ENCODE data around the gene CRAT. TPM values are rescaled to one million over a fixed set of nuclear protein-coding genes. Genes with fewer than 3 reads are reported as not detected.

The CRAT gene
- total and polyA plus RNA-seq, 2 experiments from 2014 or later = 4.6 to 9.9 TPM

DNA sequence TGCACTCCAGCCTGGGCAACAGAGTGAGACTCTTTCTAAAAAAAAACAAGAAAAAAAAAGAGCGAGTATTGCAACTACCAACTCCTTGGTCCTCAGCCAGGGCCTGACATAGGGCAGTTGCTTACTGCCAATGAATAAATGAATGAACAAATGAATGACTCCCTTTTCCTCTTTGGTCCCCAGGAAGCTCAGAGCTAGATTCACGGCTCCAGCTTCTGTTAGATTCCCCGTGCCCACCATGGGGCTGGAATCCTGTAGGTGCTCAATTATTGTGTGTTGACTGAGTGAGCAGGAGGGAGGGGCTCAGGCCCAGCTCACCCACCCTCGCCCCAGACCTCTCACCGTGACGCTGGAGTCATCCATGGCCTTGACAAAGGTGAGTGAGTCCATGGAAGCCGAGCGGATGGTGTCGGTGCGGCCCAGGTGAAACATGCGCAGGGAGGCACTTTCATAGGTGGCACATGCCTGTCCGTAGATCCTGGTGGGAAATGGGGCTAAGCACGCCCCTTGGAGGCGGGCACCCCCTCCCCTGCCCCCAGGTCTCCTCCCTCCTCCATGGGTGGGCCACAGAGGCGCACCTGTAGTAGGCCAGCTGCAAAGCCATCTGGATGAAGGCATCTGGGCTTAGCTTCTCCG, 12.8 kb downstream of the CRAT start (continued):
- TF ChIP-seq CTCF (conservative IDR thresholded peaks at IDR 0.05; ENCODE audit: low read depth in 2 of 2) = no peak

DNA sequence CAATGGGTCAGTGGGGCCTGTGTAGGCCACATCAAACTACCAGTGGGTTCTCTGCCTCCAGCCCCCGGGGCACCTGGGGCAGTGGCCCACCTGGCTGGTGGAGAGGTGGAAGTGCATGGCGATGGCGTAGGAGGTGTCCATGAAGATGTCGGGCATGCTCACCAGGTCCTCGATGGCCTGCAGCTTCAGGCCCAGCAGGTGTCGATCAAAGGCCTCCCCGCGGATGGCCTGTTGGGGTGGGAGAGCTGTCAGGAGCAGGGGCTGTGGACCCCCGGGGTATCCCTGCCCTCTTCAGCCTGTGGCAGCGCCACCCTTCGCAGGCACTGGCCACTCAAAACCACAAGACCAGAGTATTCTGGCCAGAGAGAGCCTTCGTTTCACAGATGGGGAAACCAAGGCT, 14.7 kb downstream of the CRAT start:
- Histone ChIP-seq H3K4me2 (no peak overlapping the region), H3K36me3 (ENCODE audit: insufficient read depth) (no peaks in the 10 kb centered on the region), H4K20me1 (replicated peaks; ENCODE audit: insufficient read depth) (peaks cover 4% of the 10 kb centered on the region; the same call in 1 of the 2 replicates), H2AFZ (no peak overlapping the region), H3K9me2 (ENCODE audit: insufficient read depth) (no peaks in the 10 kb centered on the region), H3K27me3 (ENCODE audit: insufficient read depth) (no peaks in the 10 kb centered on the region), H3K27ac (ENCODE audit: low read depth) (no peak overlapping the region), H3K79me2 (replicated peaks; ENCODE audit: insufficient read depth) (no peaks in the 10 kb centered on the region), H3F3A (replicated peaks; ENCODE audit: low read depth) (0 out of 2 replicates have a peak, but pooled peaks cover 3% of the 10 kb centered on the region), H3K4me3 (no peak overlapping the region), H3K4me1 (ENCODE audit: insufficient read depth) (no peaks in the 10 kb centered on the region)
- Mint-ChIP-seq H3K27ac (no peak overlapping the region), H3K27me3 (ENCODE audit: insufficient read depth, low read depth, poor library complexity) (peaks cover 14% of the 10 kb centered on the region), H3K36me3 (ENCODE audit: low read depth) (no peaks in the 10 kb centered on the region), H3K9me3 (no peaks in the 10 kb centered on the region), H3K4me1 (peaks cover 2% of the 10 kb centered on the region; the same call in 2 of the 3 replicates), H3K4me3 (no peak overlapping the region)
- no peak for ATAC-seq
- DNase-seq (ENCODE audit: low spot score) = no peak
- TF ChIP-seq NANOG (IDR thresholded peaks at IDR 0.05; ENCODE audit: borderline replicate concordance) (no peak), EZH2 (IDR thresholded peaks at IDR 0.05; ENCODE audit: low read depth, unreplicated experiment) (no peak), ZNF331 (CRISPR knock-in tag; IDR thresholded peaks at IDR 0.05; ENCODE audit: low read depth) (no peak), POLR2AphosphoS5 (IDR thresholded peaks at IDR 0.05; ENCODE audit: low read depth) (no peak), STAT1 (IDR thresholded peaks at IDR 0.05; ENCODE audit: unreplicated experiment) (no peak), ZNF114 (CRISPR knock-in tag; IDR thresholded peaks at IDR 0.05) (no peak), JUNB (IDR thresholded peaks at IDR 0.05; ENCODE audit: unreplicated experiment) (no peak), CREB1 (CRISPR knock-in tag; IDR thresholded peaks at IDR 0.05; ENCODE audit: low read depth) (no peak), EZH2phosphoT487 (IDR thresholded peaks at IDR 0.05; ENCODE audit: unreplicated experiment) (no peak), REST (IDR thresholded peaks at IDR 0.05; ENCODE audit: unreplicated experiment) (no peak)
- TF ChIP-seq, protein P1, sequence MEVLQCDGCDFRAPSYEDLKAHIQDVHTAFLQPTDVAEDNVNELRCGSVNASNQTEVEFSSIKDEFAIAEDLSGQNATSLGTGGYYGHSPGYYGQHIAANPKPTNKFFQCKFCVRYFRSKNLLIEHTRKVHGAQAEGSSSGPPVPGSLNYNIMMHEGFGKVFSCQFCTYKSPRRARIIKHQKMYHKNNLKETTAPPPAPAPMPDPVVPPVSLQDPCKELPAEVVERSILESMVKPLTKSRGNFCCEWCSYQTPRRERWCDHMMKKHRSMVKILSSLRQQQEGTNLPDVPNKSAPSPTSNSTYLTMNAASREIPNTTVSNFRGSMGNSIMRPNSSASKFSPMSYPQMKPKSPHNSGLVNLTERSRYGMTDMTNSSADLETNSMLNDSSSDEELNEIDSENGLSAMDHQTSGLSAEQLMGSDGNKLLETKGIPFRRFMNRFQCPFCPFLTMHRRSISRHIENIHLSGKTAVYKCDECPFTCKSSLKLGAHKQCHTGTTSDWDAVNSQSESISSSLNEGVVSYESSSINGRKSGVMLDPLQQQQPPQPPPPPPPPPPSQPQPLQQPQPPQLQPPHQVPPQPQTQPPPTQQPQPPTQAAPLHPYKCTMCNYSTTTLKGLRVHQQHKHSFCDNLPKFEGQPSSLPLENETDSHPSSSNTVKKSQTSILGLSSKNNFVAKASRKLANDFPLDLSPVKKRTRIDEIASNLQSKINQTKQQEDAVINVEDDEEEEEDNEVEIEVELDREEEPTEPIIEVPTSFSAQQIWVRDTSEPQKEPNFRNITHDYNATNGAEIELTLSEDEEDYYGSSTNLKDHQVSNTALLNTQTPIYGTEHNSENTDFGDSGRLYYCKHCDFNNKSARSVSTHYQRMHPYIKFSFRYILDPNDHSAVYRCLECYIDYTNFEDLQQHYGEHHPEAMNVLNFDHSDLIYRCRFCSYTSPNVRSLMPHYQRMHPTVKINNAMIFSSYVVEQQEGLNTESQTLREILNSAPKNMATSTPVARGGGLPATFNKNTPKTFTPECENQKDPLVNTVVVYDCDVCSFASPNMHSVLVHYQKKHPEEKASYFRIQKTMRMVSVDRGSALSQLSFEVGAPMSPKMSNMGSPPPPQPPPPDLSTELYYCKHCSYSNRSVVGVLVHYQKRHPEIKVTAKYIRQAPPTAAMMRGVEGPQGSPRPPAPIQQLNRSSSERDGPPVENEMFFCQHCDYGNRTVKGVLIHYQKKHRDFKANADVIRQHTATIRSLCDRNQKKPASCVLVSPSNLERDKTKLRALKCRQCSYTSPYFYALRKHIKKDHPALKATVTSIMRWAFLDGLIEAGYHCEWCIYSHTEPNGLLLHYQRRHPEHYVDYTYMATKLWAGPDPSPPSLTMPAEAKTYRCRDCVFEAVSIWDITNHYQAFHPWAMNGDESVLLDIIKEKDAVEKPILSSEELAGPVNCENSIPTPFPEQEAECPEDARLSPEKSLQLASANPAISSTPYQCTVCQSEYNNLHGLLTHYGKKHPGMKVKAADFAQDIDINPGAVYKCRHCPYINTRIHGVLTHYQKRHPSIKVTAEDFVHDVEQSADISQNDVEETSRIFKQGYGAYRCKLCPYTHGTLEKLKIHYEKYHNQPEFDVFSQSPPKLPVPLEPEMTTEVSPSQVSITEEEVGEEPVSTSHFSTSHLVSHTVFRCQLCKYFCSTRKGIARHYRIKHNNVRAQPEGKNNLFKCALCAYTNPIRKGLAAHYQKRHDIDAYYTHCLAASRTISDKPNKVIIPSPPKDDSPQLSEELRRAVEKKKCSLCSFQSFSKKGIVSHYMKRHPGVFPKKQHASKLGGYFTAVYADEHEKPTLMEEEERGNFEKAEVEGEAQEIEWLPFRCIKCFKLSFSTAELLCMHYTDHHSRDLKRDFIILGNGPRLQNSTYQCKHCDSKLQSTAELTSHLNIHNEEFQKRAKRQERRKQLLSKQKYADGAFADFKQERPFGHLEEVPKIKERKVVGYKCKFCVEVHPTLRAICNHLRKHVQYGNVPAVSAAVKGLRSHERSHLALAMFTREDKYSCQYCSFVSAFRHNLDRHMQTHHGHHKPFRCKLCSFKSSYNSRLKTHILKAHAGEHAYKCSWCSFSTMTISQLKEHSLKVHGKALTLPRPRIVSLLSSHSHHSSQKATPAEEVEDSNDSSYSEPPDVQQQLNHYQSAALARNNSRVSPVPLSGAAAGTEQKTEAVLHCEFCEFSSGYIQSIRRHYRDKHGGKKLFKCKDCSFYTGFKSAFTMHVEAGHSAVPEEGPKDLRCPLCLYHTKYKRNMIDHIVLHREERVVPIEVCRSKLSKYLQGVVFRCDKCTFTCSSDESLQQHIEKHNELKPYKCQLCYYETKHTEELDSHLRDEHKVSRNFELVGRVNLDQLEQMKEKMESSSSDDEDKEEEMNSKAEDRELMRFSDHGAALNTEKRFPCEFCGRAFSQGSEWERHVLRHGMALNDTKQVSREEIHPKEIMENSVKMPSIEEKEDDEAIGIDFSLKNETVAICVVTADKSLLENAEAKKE (CRISPR knock-in tag; IDR thresholded peaks at IDR 0.05) = no peak
- TF ChIP-seq, protein P2, sequence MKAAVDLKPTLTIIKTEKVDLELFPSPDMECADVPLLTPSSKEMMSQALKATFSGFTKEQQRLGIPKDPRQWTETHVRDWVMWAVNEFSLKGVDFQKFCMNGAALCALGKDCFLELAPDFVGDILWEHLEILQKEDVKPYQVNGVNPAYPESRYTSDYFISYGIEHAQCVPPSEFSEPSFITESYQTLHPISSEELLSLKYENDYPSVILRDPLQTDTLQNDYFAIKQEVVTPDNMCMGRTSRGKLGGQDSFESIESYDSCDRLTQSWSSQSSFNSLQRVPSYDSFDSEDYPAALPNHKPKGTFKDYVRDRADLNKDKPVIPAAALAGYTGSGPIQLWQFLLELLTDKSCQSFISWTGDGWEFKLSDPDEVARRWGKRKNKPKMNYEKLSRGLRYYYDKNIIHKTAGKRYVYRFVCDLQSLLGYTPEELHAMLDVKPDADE (IDR thresholded peaks at IDR 0.05) = no peak

Measured in GM23338 (cell line).